GM12875 (cell line): ENCODE data around the gene ME1.
"Not testable (repeated sequence)": the region's sequence is repeated elsewhere in the genome, so short reads cannot be mapped to it uniquely, and the experiment has no call there.

Experiments used
- H3K4me3 ChIP-seq: one replicate; pipeline ENCODE4 v1.5.1; 2011; ENCODE audit warnings: low read depth, low read length, control low read depth
- TF ChIP-seq, protein P1 (sequence below): IDR thresholded peaks from 2 replicates; pipeline ENCODE4 v1.5.1; 2011; ENCODE audit warnings: low read depth, mild to moderate bottlenecking, control low read depth, inconsistent platforms, low read length, moderate library complexity, borderline replicate concordance; ENCODE audit not compliant: insufficient read depth

Gene ME1

DNA sequence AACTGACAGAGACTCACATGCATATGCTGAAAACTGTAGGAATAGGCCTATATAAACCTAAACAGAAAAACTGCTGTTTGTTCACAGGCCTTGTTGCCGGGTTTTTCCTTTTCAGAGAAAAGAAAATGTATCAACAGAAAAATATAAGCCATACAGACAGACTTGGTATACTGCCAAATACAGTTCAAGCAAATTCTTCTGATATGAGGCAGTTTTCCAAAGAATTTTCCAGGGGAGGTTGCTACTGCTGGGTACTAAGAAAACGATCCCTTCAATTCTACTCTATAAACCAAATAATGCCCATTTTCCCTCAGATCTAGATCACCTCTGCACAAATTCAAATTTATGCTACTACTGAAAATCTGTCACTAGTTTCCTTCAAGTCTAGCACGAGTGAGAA, 59.4 kb downstream of the ME1 start:
- TF ChIP-seq, protein P1, sequence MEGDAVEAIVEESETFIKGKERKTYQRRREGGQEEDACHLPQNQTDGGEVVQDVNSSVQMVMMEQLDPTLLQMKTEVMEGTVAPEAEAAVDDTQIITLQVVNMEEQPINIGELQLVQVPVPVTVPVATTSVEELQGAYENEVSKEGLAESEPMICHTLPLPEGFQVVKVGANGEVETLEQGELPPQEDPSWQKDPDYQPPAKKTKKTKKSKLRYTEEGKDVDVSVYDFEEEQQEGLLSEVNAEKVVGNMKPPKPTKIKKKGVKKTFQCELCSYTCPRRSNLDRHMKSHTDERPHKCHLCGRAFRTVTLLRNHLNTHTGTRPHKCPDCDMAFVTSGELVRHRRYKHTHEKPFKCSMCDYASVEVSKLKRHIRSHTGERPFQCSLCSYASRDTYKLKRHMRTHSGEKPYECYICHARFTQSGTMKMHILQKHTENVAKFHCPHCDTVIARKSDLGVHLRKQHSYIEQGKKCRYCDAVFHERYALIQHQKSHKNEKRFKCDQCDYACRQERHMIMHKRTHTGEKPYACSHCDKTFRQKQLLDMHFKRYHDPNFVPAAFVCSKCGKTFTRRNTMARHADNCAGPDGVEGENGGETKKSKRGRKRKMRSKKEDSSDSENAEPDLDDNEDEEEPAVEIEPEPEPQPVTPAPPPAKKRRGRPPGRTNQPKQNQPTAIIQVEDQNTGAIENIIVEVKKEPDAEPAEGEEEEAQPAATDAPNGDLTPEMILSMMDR = no peak
- H3K4me3 ChIP-seq = no peak overlapping the region

DNA sequence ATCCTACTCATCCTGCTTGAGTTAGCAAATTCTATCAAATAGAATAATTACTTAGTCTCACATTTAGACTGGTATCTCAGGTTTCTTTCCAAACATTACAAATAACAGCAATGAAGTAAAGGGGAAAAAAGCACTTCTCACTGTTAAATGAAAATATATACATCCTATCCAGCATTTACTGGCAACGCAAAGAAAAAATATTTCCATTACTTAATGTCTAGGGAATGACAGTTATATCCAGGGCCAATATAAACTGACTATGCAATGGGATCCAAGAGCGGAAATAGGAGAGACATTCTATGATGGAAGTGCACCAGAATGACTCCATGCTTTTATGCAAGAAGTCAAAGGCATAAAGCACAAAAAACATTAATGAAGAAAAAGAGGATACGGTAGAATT, 60.3 kb downstream of the ME1 start:
- no peak overlapping the region for H3K4me3 ChIP-seq
- TF ChIP-seq, protein P1 = no peak

DNA sequence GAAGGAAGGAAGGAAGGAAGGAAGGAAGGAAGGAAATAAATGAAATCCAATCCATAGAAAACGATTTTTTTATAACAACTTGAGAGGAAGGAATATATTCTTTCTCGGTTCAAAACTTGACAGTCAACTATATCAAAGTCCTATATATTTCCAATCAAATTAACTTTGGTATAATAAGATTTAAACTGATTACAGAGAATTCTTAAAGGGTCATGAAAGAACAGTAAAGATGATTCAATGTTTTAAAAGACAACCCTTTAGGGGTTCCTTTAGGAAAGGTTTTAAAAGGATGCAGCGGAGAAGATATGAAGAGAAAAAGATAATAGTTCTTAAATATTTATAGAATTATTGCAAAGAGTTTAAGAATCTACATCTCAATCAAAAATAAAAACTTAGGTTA, 61.2 kb downstream of the ME1 start:
- no peak overlapping the region for H3K4me3 ChIP-seq
- TF ChIP-seq, protein P1 = no peak

DNA sequence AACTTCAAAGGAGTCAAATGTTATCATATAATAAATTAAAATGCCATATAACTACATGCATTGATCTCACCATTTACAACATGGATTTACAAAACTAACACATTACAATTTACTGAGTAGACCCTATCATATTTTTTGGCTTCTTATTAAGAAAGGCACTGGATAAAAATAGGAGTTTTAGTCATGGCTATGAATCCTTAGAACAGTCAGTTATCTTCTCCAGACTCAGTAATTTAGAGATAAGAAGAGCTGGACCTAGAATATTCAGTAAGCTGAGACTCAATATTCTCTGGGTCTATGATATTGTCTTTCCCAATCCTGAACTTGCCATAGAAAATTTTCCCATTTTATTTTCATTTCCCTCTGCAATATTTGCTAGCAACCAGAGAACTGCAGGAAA, 62.3 kb downstream of the ME1 start:
- H3K4me3 ChIP-seq = no peak overlapping the region
- TF ChIP-seq, protein P1 = no peak

DNA sequence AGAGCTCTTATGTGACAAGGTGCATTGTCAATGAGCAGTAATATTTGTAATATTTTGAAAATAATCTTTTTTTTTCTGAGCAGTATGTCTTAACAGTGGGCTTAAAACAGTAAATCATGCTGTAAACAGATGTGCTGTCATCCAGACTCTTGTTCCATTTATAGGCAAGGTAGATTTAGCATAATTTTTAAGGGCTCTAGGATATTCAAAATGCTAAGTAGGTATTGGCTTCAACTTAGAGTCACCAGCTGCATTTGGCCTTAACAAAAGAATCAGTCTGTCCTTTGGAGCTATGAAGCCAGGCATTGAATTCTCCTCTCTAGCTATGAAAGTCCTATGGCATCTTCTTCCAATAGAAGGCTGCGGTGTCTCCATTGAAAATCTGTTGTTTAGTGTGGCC, 63.7 kb downstream of the ME1 start:
- TF ChIP-seq, protein P1 = no peak

DNA sequence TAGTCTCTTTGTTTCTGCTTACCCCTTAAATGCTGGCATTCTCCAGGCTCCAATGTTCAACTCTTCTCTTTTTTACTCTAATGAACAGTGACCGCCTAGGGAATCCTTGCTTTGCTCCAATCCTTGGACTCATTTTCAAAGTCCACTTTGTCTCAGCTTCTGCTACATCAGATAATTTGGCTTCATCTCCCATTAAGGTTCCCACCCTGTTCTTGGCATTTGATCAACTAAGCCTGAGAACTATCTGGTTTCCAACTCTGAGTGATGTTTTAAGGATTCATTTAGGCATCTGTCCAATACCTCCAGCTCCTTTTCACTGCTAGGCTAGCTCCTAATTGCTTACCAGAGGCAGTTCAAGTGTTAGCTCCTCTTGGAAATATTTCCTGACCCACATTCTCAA, 64.9 kb downstream of the ME1 start:
- TF ChIP-seq, protein P1 = no peak
- H3K4me3 ChIP-seq = no peak overlapping the region

More for the DNA sequence above, 63.7 kb downstream of the ME1 start:
- H3K4me3 ChIP-seq = no peak overlapping the region

DNA sequence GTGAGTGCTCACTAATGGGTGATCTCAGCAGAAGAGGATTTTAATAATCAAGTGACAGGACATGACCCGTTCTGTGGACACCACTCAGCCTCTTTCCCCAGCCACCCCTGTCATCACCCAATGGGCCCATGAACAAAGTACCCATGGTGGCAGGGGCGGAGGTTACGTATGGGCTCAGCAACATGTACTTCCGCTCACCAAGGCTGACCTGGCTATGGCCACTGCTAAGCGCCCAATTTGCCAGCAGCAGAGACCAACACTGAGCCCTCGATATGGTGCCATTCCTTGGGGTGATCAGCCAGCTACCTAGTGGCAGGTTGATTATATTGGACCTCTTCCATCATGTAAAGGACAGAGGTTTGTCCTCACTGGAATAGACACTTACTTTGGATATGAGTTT, 68.5 kb downstream of the ME1 start:
- H3K4me3 ChIP-seq = not testable (repeated sequence)

DNA sequence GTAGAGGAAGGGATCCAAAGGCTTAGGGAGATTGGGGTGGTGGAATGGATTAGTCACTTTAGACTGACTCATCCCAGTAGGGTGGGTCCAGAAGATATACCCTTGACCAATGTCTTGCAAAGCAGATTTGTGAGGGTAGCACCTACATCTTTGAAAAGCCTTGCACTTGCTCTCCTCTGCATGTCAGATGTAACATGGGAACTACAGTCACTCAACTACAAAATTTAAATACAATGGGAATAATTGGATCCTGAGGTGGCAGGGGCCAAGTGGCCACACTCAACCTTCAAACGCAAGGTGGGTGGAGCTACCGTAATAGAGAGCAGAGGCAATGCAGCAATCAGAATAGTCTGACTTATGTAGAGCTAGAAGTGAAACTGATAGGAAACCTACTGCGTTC, 71.2 kb downstream of the ME1 start:
- no peak overlapping the region for H3K4me3 ChIP-seq
- TF ChIP-seq, protein P1 = no peak
